Activated CD4-positive, CD25-positive, alpha-beta regulatory T cell (primary cell): ENCODE data around the gene MRPS14.

ENCODE experiments used
- DNase-seq, 4 experiments: peaks; one replicate each; lab custom pipeline; 2025; lab: John Stamatoyannopoulos, UW

Gene MRPS14

GRCh38 chr1:174982971-174983689 lies 40.1 kb downstream of the MRPS14 start:
- peak in 2 of 4 experiments; percentile 8 to 29 for DNase-seq

DNA sequence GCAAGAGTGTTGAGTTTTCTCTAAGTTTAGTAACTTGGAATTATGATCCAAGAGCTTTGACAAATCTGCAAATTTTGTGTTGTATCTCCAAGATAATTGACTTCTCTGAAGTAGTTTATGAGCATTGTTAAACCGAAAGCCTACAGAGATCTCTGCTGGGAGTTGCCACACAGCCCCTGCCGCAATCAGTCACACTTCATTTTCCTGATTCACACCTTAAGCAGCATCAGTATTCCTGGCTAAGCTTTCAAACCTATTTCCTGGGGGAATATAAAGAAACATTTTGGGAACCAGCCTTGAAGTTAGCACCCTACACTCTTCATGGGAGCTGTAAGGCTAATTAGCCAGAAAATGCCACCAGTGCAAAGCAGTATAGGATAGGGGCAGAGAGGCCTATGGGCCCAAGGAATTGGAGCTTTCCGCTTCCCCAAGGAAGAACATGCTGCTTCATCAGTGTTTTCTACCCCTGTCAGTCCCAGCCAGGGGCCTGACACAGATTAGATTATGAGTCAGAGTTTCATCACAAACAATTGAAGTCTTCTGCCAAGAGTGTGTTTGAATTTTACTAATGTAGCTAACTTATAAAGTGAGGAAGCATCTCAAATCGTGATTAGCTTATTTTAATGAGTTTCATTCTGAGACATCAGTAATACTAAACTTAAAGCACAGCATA lies 46.7 kb downstream of the MRPS14 start:
- DNase-seq: no peak

GRCh38 chr1:174975764-174976163 lies 47.5 kb downstream of the MRPS14 start:
- no peak for DNase-seq

DNA sequence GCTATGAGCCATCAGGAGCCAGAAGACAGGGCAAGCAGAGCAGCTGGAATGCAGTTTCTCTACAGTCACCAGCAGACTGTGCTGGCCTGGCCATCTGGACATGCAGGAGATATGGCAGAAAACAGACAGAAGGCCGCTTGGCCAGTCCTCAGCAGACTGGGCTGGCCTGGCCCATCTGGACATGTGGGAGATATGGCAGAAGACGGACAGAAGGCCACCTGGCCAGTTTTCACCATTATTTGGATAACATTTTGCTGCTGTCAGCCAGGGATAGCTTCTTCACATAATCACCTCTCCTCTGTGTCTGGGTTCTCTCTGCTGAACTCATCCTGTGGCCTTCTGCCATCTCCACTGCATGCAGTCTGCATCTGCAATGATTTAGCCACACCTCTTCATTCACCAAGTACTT lies 48.5 kb downstream of the MRPS14 start:
- DNase-seq: no peak

DNA sequence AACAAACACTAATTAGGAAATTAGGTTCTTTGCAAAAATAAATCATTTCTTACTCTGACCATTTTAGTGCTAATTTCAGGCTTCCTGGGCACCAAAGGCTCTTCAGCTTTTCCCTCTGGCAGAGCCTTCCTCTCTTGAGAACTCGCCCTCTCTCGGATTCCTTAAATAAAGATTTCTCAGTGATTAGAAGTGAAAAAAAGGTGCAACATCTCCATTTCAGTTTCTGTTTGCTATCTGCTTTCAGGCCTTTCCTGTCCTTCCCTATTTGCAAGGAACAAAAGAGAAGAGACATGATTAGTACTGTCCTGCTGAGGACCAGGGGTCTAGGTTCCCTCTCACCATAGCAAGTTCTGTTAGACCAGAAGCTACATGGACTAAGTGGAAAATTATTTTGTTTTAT lies 51.3 kb downstream of the MRPS14 start:
- no peak for DNase-seq

GRCh38 chr1:174971466-174971865 lies 51.8 kb downstream of the MRPS14 start:
- no peak for DNase-seq

- no peak for DNase-seq
These were observed 53.2 kb downstream of the MRPS14 start for GRCh38 chr1:174969977-174970376.

DNA sequence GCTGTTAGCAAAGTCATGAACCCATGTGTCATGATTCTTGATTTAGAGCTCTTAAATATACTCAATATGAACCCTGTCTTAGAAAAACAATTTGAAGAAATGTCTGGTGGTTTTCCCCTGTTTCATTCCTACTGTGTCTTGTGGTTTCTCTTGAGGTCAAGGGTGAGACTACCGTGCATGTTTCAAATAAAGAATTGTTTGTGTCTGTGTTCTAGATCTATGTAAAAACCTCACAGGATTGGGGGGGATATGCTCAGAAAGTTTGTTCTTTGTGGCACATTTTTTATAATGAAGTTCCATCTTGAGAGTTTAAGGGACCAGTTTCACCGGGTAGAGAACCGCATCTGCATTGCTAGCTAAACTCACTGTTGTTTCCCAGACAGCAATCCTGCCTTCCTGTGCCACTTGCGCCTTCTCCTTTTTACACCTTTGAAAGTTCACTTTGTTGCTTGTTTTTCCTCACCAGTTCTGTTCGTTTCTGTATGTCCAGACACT lies 54.4 kb downstream of the MRPS14 start:
- DNase-seq: no peak

- DNase-seq: no peak
These were observed 55.1 kb downstream of the MRPS14 start for GRCh38 chr1:174967845-174968705.

DNA sequence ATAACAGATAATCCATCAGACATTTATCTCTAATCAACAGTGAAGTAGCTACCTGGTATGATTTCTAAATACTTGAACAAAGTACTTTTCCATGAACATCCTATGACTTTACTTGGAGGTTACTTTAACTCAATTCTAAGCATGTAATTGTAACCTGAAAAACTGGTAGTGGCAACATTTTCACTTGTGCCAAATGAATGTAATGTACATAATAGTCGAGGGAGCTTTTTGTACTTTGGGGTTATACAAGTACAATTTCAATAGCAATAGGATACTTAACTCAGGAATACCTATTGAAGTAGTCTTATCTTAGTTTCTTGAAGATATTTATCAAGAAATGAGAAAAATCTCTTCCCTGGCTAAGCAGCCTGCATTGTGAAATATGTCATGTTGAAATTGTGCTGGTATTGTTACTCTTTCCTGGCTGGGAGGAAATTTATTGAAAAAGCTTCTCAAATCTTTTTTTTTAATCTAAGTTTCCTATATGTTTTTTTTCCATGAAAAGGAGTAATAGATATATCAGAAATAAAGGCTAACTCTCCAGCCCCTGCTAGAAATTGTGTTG lies 57.1 kb downstream of the MRPS14 start:
- DNase-seq: no peak

- peak in 1 of 4 experiments; percentile 6 for DNase-seq
These were observed 57.7 kb downstream of the MRPS14 start for GRCh38 chr1:174965362-174966007.

DNA sequence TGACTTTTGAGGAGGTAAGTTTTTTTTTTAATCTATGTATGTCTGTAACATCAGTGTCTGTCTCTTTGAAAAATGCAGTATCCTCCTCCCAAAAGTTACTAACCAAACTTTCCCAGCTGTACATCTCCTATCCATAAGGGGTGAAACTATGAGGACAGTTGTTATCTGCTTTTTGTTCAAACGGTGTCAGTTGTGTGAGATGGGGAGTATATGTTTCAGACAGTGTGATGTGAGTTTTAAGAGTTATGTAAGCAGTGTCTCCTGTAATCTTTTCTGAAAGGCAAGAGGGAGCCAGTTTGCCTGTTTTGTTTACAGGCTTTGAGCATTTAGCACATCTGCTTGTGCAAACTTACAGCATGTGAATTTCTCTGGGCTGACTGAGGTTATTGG lies 58.3 kb downstream of the MRPS14 start:
- no peak for DNase-seq

GRCh38 chr1:174964261-174964971 lies 58.8 kb downstream of the MRPS14 start:
- DNase-seq: no peak

DNA sequence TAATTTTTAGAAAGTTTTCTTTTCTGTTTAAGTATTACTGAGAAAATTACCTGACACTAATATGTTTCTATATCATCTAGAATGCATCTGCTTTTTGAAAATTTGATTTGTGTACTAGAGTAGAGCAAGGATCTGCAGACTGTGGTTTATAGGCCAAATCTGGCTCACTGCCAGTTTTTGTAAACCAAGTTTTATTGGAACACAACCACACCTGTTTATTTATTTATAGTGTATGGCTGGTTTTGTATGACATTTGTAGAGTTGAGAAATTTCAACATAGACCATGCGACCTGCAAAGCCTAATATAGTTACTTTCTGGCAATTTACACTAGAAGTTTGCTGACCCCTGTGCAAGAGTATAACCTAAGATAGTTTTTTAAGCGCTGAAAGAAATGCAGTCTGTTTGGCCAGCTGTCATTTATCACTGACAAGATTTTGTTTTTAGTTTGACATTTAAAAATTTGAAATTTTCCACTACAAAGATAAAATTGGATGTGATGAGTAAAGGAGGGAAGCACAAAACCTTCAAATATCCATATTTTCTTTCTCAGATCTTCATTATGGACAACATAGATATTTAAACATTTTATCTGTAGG lies 59.6 kb downstream of the MRPS14 start:
- no peak for DNase-seq
